OCI-LY3 (cell line): ENCODE results near the gene C14orf119.

ENCODE experiments used
- EZH2phosphoT487 ChIP-seq: fragments of 200-600 bp; shearing (Covaris generic); IDR thresholded peaks from 2 replicates; pipeline ENCODE4 v1.6.1; 2018; ENCODE audit warnings: antibody characterized with exemption, mixed run types, low read depth
- TF ChIP-seq, protein P1 (sequence below): fragments of 200-600, 300-600 bp; sonication (generic); IDR thresholded peaks from 2 replicates; pipeline ENCODE4 v1.5.1; 2014; ENCODE audit warnings: antibody characterized with exemption, low read length, low read depth

DNA sequence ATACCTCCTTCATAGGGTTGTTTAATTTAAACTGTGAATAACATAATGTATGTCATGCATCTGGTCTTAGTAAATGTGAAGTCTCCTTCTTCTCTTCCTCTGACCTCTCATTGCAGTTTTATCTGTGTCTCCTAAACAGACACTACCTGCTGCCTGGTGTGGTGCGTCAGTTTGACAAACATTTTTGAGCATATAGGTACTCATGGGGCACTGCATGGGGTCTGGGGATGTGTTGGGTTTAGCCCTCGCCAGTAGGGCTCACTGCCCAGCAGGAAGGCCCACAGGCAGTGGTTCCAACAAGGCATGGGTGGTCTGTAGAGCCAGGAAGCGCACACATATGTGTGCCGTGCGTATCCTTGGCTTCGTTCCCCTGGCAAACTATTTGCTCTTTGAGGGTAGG lies 26.8 kb downstream of the C14orf119 start:
- TF ChIP-seq, protein P1, sequence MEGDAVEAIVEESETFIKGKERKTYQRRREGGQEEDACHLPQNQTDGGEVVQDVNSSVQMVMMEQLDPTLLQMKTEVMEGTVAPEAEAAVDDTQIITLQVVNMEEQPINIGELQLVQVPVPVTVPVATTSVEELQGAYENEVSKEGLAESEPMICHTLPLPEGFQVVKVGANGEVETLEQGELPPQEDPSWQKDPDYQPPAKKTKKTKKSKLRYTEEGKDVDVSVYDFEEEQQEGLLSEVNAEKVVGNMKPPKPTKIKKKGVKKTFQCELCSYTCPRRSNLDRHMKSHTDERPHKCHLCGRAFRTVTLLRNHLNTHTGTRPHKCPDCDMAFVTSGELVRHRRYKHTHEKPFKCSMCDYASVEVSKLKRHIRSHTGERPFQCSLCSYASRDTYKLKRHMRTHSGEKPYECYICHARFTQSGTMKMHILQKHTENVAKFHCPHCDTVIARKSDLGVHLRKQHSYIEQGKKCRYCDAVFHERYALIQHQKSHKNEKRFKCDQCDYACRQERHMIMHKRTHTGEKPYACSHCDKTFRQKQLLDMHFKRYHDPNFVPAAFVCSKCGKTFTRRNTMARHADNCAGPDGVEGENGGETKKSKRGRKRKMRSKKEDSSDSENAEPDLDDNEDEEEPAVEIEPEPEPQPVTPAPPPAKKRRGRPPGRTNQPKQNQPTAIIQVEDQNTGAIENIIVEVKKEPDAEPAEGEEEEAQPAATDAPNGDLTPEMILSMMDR, result no peak
- TF ChIP-seq EZH2phosphoT487, result no peak
